Psoas muscle (tissue), 8 donors: ENCODE measurements around the gene IL10. TPM values are rescaled to one million over a fixed set of nuclear protein-coding genes. Genes with fewer than 3 reads are reported as not detected.

Source experiments
- ATAC-seq, 4 donors: fragments of 200-7000 bp; cut with Tn5 transposase; one replicate each; pipeline ENCODE4 v1.9.1; 2020; ENCODE audit warnings: moderate library complexity in 3 of 4, mild to moderate bottlenecking in 2 of 4
- DNase-seq, 2 donors: peaks; one replicate each; pipeline ENCODE4 v3.0.0-alpha.2; 2020
- H3K27ac ChIP-seq: fragments of 200-600 bp; one replicate; pipeline ENCODE4 v1.8.0; 2022
- H3K27me3 ChIP-seq, 3 donors: fragments of 200-600 bp in 1 of 3; one replicate each; pipeline versions ENCODE4 v1.6.1 to v1.8.0; 2013 to 2022; ENCODE audit warnings: low read length in 2 of 3, mild to moderate bottlenecking in 2 of 3, moderate library complexity in 1 of 3; ENCODE audit not compliant: insufficient read depth in 3 of 3
- H3K36me3 ChIP-seq, 2 donors: fragments of 200-600 bp in 1 of 2; one replicate each; pipeline versions ENCODE4 v1.6.1 to v1.8.0; 2013 to 2022; ENCODE audit warnings: low read depth in 1 of 2, mild to moderate bottlenecking in 1 of 2, moderate library complexity in 1 of 2; ENCODE audit not compliant: insufficient read depth in 1 of 2
- H3K4me1 ChIP-seq: fragments of 200-600 bp; one replicate; pipeline ENCODE4 v1.8.0; 2022
- H3K4me3 ChIP-seq: fragments of 200-600 bp; one replicate; pipeline ENCODE4 v1.8.0; 2022; ENCODE audit warnings: mild to moderate bottlenecking
- H3K9me3 ChIP-seq: fragments of 200-600 bp; one replicate; pipeline ENCODE4 v1.8.0; 2022
- WGBS, 3 donors: extraction: QIAGEN DNeasy Blood & Tissue Kit; methylation state at CpG; one replicate each; pipeline versions ENCODE4 v1.1.6 to v1.1.7; 2013; 5-methylcytosine and 5-hydroxymethylcytosine counted together
- intact Hi-C, 2 donors: fragments of 100-400 bp; cut with DNase I; formaldehyde crosslinking; loops; one replicate each; pipeline versions ENCODE4 v1.11.0 to v1.14.2; 2022
- polyA plus RNA-seq, 3 donors: library from polyadenylated mRNA; stranded (reverse); fragments of 200-250 nt; gene quantifications; one replicate each; pipeline ENCODE4 v1.2.3, GENCODE V29; 2013
- total RNA-seq, 4 donors: library from RNA; stranded (reverse); fragmentation: NEBNext Ultra II Directional in 2 of 4; extraction: Animal tissue kit (Norgen Biotek cat#: 25700) in 2 of 4; gene quantifications; one replicate each; pipeline versions ENCODE4 v1.2.1 to v1.2.4, GENCODE V29; 2021 to 2023
- TF ChIP-seq, protein P1 (sequence below): fragments of 200-600 bp; IDR thresholded peaks from one replicate; pipeline ENCODE4 v1.8.0; 2022; ENCODE audit warnings: antibody characterized with exemption
- donor health status: healthy with polysubstance abuse.
- donor health status: DM: no; HTN: no; CAD: no; lungs with moderate emphysema.
- donor health status: Bipolar disorder and iron deficiency.
- donor health status: healthy.
- donor health status: DM: yes; HTN: yes; CAD: no.
- donor health status: DM: no; HTN: no; CAD: no.
- donor health status: DM: no; HTN: no; CAD: no.
- donor health status: DM: yes; HTN: yes; CAD: no.

Gene IL10
- total and polyA plus RNA-seq, 7 donors = 0.20 to 0.82 (median 0.38) TPM; not detected in 1

DNA sequence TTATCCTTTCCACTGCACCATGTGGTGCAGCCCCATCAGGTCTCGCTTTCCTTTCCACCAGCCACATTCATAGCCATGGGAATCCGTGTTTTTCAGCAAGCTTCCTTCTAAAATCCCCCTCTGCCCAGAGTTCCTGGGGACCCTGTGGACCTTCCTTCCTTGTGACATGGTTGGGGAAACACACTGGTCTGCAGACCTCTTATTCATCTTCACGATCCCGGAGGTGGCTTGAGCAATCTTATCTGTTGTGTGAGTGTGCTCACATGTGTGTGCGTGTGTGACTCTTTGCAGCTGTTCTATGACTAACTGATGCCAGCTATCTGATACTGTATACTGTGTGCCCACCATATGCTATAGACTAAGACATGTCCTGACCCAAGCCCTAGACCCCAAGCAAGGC, 15.6 kb upstream of the IL10 start:
- H3K36me3 ChIP-seq = no peaks in the 10 kb centered on the region
- DNase-seq (no peak), ATAC-seq (no peak)
- no peak overlapping the region for H3K4me3 ChIP-seq
- 79 to 86% (median 83%) methylated on average over 5 of the region's 5 CpGs for WGBS, 3 donors
- H3K9me3 ChIP-seq = no peaks in the 10 kb centered on the region
- intact Hi-C loops = no loop called here
- TF ChIP-seq, protein P1, sequence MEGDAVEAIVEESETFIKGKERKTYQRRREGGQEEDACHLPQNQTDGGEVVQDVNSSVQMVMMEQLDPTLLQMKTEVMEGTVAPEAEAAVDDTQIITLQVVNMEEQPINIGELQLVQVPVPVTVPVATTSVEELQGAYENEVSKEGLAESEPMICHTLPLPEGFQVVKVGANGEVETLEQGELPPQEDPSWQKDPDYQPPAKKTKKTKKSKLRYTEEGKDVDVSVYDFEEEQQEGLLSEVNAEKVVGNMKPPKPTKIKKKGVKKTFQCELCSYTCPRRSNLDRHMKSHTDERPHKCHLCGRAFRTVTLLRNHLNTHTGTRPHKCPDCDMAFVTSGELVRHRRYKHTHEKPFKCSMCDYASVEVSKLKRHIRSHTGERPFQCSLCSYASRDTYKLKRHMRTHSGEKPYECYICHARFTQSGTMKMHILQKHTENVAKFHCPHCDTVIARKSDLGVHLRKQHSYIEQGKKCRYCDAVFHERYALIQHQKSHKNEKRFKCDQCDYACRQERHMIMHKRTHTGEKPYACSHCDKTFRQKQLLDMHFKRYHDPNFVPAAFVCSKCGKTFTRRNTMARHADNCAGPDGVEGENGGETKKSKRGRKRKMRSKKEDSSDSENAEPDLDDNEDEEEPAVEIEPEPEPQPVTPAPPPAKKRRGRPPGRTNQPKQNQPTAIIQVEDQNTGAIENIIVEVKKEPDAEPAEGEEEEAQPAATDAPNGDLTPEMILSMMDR = no peak
- no peaks in the 10 kb centered on the region for H3K4me1 ChIP-seq
- H3K27ac ChIP-seq = no peak overlapping the region
- no peaks in the 10 kb centered on the region for H3K27me3 ChIP-seq

GRCh38 chr1:206786212-206786886, 14.1 kb upstream of the IL10 start:
- Histone ChIP-seq H3K9me3 (no peaks in the 10 kb centered on the region), H3K4me1 (no peaks in the 10 kb centered on the region), H3K27ac (no peak overlapping the region), H3K36me3 (no peaks in the 10 kb centered on the region), H3K4me3 (no peak overlapping the region), H3K27me3 (no peaks in the 10 kb centered on the region)
- TF ChIP-seq, protein P1 = no peak
- DNase-seq (no peak), ATAC-seq (no peak)
- intact Hi-C loops = no loop called here
- 79 to 87% (median 81%) methylated on average over 5 of the region's 5 CpGs for WGBS, 3 donors

- DNase-seq (no peak), ATAC-seq (no peak)
- intact Hi-C loops = no loop called here
- Histone ChIP-seq H3K27ac (no peak overlapping the region), H3K4me3 (no peak overlapping the region), H3K9me3 (no peaks in the 10 kb centered on the region), H3K27me3 (no peaks in the 10 kb centered on the region), H3K36me3 (no peaks in the 10 kb centered on the region), H3K4me1 (no peaks in the 10 kb centered on the region)
- TF ChIP-seq, protein P1 = no peak
- WGBS, 3 donors = 72 to 79% (median 78%) methylated on average over 4 of the region's 4 CpGs
These were observed 13.0 kb upstream of the IL10 start for GRCh38 chr1:206785182-206785765.

- TF ChIP-seq, protein P1 = no peak
- Histone ChIP-seq H3K9me3 (no peaks in the 10 kb centered on the region), H3K4me3 (no peak overlapping the region), H3K4me1 (no peaks in the 10 kb centered on the region), H3K27me3 (no peaks in the 10 kb centered on the region), H3K27ac (no peak overlapping the region), H3K36me3 (no peaks in the 10 kb centered on the region)
- WGBS, 3 donors = 91 to 93% (median 93%) methylated on average over 17 of the region's 17 CpGs
- intact Hi-C loops = no loop called here
- DNase-seq = no peak
- ATAC-seq = no peak
These were observed 12.2 kb upstream of the IL10 start for GRCh38 chr1:206784471-206784903.

DNA sequence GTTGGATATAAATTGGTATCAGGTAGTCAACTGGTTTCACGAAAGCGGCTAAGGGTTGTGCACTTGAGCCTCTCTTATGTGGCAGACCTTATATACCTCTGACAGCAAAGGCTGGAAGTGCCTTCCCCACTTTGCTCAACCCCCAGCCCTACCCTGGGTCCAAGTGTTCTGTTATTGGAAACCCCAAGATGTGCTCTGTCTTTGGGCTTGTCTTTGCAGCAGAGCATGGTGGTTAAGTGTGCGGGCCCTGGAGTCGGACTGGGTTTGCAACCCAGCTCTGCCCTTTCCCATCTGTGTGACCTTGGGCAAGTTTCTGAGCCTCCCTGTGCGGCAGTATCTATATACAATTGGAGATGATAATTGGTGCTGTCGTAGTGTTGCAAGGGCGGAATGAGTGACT, 11.2 kb upstream of the IL10 start:
- 83 to 96% (median 90%) methylated on average over 7 of the region's 7 CpGs for WGBS, 3 donors
- TF ChIP-seq, protein P1 = no peak
- H3K27ac ChIP-seq = no peak overlapping the region
- H3K27me3 ChIP-seq = no peaks in the 10 kb centered on the region
- H3K36me3 ChIP-seq = no peaks in the 10 kb centered on the region
- DNase-seq = no peak
- no peaks in the 10 kb centered on the region for H3K4me1 ChIP-seq
- no peak for ATAC-seq
- H3K4me3 ChIP-seq = no peak overlapping the region
- intact Hi-C loops = no loop called here
- H3K9me3 ChIP-seq = no peaks in the 10 kb centered on the region
